Body of pancreas (tissue), 4 donors: Measurements from ENCODE around the gene CLEC4M. TPM values are rescaled to one million over a fixed set of nuclear protein-coding genes. Genes with fewer than 3 reads are reported as not detected.

Source experiments
- ATAC-seq: fragments of 150-250 bp; one replicate; pipeline ENCODE4 v1.9.1; 2016
- DNase-seq, 4 donors: peaks; one replicate each; pipeline ENCODE4 v3.0.0-alpha.2; 2019
- H3K27ac ChIP-seq, 4 donors: fragments of 200-600 bp; sonication (generic); 1 replicate in 3 of 4; 2 replicates in 1 of 4; pipeline versions ENCODE4 v1.5.1 to v1.6.1; 2016 to 2019; ENCODE audit warnings: mild to moderate bottlenecking in 1 of 4, mixed read lengths in 1 of 4, moderate library complexity in 1 of 4
- H3K27me3 ChIP-seq, 2 donors: fragments of 200-600 bp; sonication (generic); one replicate each; pipeline ENCODE4 v1.6.0; 2016; ENCODE audit warnings: mild to moderate bottlenecking in 1 of 2
- H3K36me3 ChIP-seq, 2 donors: fragments of 200-600 bp; sonication (generic); replicated peaks in 1 of 2; 2 replicates each; pipeline ENCODE4 v1.5.1; 2016; ENCODE audit warnings: low read depth in 2 of 2; ENCODE audit not compliant: insufficient read depth in 1 of 2
- H3K4me1 ChIP-seq: fragments of 200-600 bp; sonication (generic); one replicate; pipeline ENCODE4 v1.6.0; 2016
- H3K4me3 ChIP-seq, 2 donors: fragments of 200-600 bp; sonication (generic); 1 replicate in 1 of 2; 2 replicates in 1 of 2; pipeline ENCODE4 v1.5.1; 2016 to 2019
- H3K9me3 ChIP-seq, 3 donors: fragments of 200-600 bp; sonication (generic); 1 replicate in 2 of 3; 2 replicates in 1 of 3; pipeline ENCODE4 v1.5.1; 2016
- CTCF ChIP-seq, 7 experiments: fragments of 450-650 bp in 4 of 7; fragments of 200-600 bp in 3 of 7; sonication (generic) in 3 of 7; IDR thresholded peaks; one replicate each; pipeline ENCODE4 v1.5.1; 2016 to 2019; ENCODE audit warnings: antibody characterized with exemption in 7 of 7
- POLR2A ChIP-seq, 3 donors: fragments of 450-650 bp; IDR thresholded peaks; one replicate each; pipeline ENCODE4 v1.6.1; 2016; ENCODE audit warnings: antibody characterized with exemption in 3 of 3, mild to moderate bottlenecking in 2 of 3
- WGBS, 2 donors: methylation state at CpG; one replicate each; pipeline ENCODE4 v1.1.5; 2017; 5-methylcytosine and 5-hydroxymethylcytosine counted together
- intact Hi-C: fragments of 100-400 bp; cut with DNase I; formaldehyde crosslinking; loops from one replicate; pipeline ENCODE4 v1.15.1; 2023
- total RNA-seq, 2 donors: library from RNA; depleted of rRNA; stranded (reverse); fragments of >200 nt; gene quantifications; one replicate each; pipeline ENCODE4 v1.1.0, GENCODE V29; 2016

CLEC4M gene
- total RNA-seq, 2 donors from 2014 or later: not detected

- Histone ChIP-seq H3K4me1 (no peaks in the 10 kb centered on the region), H3K9me3 (no peaks in the 10 kb centered on the region), H3K36me3 (no peaks in the 10 kb centered on the region), H3K27ac (no peak overlapping the region), H3K4me3 (no peak overlapping the region), H3K27me3 (peaks cover 0 to 11% of the 10 kb centered on the region in 2 donors)
- DNase-seq: no peak
- WGBS, 2 donors: 1 to 5% methylated on average over 7 to 61 of the region's 78 CpGs
- intact Hi-C loops: no loop called here
- TF ChIP-seq POLR2A (IDR thresholded peaks at IDR 0.05): no peak
- no peak for TF ChIP-seq CTCF (IDR thresholded peaks at IDR 0.05)
- no peak for ATAC-seq
Measured at GRCh38 chr19:7730286-7731217, 32.5 kb upstream of the CLEC4M start.

DNA sequence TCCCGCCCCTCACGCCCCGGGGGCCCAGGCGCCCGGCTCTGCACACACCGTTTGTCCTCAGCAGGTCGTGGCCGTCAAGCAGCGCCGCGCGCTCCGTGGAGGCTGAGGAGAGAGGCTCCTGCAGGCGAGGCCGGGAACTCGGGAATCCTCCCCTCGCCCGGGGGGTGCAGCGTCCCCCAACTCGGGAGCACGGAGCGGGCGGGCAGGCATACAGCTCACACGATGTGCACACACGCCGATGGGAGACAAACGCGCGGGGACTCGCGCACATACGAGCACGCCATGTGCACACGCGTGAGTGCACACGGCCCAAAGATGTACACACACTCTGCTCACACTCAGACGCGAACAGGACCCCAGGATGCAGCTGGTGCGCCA is 31.8 kb upstream of the CLEC4M start:
- no peaks in the 10 kb centered on the region for H3K4me1 ChIP-seq
- TF ChIP-seq CTCF (IDR thresholded peaks at IDR 0.05): no peak
- no peak for TF ChIP-seq POLR2A (IDR thresholded peaks at IDR 0.05)
- ATAC-seq (no peak), DNase-seq (no peak)
- WGBS, 2 donors: 34 to 70% methylated on average over 22 to 25 of the region's 39 CpGs
- peaks cover 0 to 16% of the 10 kb centered on the region in 2 donors for H3K27me3 ChIP-seq
- no peak overlapping the region for H3K4me3 ChIP-seq
- no peaks in the 10 kb centered on the region for H3K9me3 ChIP-seq
- no peaks in the 10 kb centered on the region for H3K36me3 ChIP-seq
- H3K27ac ChIP-seq: no peak overlapping the region
- intact Hi-C loops: no loop called here

GRCh38 chr19:7731615-7732014 is 31.4 kb upstream of the CLEC4M start:
- Histone ChIP-seq H3K36me3 (no peaks in the 10 kb centered on the region), H3K4me3 (no peak overlapping the region), H3K27me3 (peaks cover 0 to 16% of the 10 kb centered on the region in 2 donors), H3K4me1 (no peaks in the 10 kb centered on the region), H3K9me3 (no peaks in the 10 kb centered on the region), H3K27ac (no peak overlapping the region)
- TF ChIP-seq CTCF (IDR thresholded peaks at IDR 0.05): no peak
- no peak for TF ChIP-seq POLR2A (IDR thresholded peaks at IDR 0.05)
- WGBS, 2 donors: 45 to 90% methylated on average over 2 to 5 of the region's 5 CpGs
- DNase-seq (no peak), ATAC-seq (no peak)
- intact Hi-C loops: no loop called here

GRCh38 chr19:7732045-7732444 is 31.0 kb upstream of the CLEC4M start, which contains the start of gene CLEC4G:
CLEC4G (minus strand) TSS chr19:7732110; CDS start chr19:7732102, 8 bp downstream.
- intact Hi-C loops: no loop called here
- Histone ChIP-seq H3K36me3 (no peaks in the 10 kb centered on the region), H3K27me3 (peaks cover 0 to 16% of the 10 kb centered on the region in 2 donors), H3K4me3 (no peak within 1 kb of the TSS), H3K9me3 (no peaks in the 10 kb centered on the region), H3K27ac (no peak within 1 kb of the TSS), H3K4me1 (no peaks in the 10 kb centered on the region)
- WGBS, 2 donors: 55 to 56% methylated on average over 5 to 9 of the region's 9 CpGs
- TF ChIP-seq POLR2A (IDR thresholded peaks at IDR 0.05) (no peak), CTCF (IDR thresholded peaks at IDR 0.05) (no peak)
- no peak for ATAC-seq
- no peak for DNase-seq
